GM12801 (cell line): Measurements from ENCODE around the gene DBP.

Experiments
- TF ChIP-seq, protein P1 (sequence below): IDR thresholded peaks from one replicate; pipeline ENCODE4 v1.5.1; 2011; ENCODE audit warnings: control low read depth; ENCODE audit not compliant: insufficient read length; ENCODE audit errors: extremely low read depth

Gene DBP

DNA sequence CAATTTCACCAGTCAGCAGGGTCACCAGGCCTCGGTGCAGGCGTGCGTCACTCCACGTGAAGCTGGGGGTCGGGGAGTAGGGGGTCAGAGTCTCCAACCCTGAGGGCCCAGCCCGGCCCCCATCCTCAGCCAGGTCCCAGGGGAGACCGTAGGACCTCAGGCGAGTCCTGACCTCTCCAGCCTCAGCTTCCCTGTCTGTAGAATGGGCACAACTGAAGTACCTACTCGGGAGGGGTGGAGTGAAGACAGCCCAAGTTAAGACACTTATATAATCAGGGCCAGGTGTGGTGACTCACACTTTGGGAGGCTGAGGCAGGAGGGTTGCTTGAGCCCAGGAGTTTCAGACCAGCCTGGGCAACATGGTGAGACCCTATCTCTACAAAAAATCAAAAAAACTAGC lies 33.3 kb downstream of the DBP start:
- TF ChIP-seq, protein P1, sequence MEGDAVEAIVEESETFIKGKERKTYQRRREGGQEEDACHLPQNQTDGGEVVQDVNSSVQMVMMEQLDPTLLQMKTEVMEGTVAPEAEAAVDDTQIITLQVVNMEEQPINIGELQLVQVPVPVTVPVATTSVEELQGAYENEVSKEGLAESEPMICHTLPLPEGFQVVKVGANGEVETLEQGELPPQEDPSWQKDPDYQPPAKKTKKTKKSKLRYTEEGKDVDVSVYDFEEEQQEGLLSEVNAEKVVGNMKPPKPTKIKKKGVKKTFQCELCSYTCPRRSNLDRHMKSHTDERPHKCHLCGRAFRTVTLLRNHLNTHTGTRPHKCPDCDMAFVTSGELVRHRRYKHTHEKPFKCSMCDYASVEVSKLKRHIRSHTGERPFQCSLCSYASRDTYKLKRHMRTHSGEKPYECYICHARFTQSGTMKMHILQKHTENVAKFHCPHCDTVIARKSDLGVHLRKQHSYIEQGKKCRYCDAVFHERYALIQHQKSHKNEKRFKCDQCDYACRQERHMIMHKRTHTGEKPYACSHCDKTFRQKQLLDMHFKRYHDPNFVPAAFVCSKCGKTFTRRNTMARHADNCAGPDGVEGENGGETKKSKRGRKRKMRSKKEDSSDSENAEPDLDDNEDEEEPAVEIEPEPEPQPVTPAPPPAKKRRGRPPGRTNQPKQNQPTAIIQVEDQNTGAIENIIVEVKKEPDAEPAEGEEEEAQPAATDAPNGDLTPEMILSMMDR: no peak

DNA sequence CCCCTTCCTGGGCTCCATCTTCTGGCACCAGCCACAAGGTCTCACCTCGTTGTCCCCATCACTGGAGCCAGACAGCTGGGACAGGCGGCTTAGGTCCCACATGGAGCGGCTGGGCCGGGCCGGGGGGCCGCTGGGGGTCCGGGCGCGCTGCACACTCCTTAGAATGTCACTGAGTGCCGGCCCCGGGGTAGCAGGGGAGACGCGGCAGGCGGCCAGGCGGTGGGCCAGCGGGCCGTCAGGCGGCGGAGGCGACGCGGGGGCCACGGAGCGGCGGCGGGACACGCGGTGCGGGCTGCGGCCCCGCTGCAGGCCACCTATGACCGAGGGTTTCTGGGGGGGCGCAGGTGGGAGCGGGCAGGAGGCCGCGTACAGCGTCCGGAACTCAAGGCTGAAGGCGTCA lies 33.7 kb downstream of the DBP start:
- TF ChIP-seq, protein P1: no peak

DNA sequence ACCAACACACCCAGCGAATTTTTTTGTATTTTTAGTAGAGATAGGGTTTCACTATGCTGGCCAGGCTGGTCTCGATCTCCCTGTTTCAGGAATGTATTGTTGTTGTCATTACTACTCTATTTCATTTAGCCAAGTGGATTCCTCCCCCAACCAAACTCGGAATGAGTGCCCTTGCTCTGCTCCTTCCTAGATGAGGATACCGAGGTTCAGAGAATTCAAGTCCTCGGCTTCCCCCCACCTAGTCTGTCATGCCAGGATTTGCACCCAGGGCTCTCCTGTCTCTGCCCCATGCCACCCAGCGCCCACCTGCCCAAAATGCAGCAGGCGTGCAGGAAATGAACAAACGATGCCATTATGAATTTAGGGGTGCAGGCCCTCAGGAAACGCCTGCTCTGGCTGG lies 34.2 kb downstream of the DBP start:
- TF ChIP-seq, protein P1: no peak

DNA sequence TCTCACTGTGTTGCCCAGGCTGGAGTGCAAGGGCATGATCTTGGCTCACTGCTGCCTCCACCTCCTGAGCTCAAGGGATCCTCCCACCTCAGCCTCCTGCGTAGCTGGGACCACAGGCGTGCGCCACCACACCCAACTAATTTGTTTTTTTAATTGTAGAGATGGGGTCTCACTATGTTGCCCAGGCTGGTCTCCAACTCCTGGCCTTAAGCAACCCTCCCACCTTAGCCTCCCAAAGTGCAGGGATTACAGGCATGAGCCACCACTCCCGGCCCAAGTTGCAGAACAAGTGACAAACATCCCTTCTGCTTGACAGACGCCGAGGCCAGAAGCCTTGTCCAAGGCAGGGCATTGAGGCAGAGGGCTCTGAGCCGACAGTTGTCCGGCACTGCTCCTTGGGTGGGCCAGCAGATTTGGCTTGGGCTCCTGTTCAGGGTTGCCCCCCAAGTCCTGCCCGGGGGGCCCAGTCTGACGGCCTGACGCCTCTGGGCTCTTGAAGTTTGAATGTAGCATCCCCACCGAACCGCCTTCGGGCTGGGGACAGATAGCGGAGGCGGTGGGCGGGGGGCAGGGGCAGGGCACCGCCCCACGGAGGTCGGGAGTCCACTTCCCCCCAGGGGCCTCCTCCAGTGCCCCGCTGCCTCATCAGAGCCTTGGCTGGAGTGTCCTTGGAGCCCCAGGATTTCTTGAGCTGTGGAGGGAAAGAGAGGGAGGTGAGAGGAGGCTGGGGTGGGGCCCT lies 36.3 kb downstream of the DBP start:
- TF ChIP-seq, protein P1: no peak

DNA sequence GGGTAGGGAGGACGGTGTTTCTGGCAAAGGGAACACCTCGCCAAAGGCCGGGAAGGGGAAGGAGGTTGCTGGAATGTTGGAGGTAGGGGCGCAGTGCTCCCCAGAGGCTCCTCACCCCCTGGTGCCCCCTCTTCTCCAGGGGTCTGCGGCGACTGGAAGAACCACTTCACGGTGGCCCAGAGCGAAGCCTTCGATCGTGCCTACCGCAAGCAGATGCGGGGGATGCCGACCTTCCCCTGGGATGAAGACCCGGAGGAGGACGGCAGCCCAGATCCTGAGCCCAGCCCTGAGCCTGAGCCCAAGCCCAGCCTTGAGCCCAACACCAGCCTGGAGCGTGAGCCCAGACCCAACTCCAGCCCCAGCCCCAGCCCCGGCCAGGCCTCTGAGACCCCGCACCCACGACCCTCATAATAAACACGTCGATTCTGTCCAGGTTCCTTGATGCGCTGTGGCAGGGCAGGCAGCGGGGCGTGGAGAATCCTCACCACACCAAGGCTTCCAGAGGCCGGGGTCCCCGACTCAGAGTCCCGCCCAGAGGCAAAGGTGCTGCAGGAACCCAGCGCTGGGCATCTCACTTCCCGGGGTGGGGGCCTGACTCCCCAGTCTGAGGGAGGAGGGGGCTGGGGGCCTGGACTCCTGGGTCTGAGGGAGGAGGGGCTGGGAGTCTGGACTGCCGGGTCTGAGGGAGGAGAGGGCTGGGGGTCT lies 38.0 kb downstream of the DBP start:
- TF ChIP-seq, protein P1: no peak

DNA sequence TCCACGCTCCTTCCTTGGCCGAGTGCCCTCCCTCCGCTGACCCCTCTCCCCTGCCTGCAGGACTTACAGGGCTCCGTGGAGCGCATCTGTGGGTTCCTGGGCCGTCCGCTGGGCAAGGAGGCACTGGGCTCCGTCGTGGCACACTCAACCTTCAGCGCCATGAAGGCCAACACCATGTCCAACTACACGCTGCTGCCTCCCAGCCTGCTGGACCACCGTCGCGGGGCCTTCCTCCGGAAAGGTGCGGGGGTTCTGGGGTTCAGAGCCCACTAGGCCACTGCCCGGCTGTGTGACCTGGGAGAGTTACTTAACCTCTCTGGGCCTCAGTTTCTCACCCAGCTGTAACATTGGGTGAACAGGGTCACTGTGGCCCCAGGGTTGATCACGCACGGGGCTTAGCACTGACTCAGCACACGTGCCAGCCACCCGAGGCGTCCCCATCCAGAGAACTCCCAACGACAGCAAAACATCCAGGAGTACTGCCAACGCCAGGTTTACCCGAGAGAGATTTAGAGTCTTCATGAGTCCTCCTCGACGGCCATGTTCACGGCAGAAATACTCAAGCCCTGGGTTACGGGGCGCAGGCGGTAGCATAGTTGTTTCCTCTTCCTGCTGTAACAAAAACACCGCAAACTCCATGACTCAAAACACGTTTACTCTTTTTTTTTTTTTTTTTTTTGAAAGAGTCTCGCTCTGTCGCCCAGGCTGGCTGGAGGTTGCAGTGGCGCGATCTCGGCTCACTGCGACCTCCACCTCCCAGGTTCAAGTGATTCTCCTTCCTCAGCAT lies 40.3 kb downstream of the DBP start:
- TF ChIP-seq, protein P1: no peak

DNA sequence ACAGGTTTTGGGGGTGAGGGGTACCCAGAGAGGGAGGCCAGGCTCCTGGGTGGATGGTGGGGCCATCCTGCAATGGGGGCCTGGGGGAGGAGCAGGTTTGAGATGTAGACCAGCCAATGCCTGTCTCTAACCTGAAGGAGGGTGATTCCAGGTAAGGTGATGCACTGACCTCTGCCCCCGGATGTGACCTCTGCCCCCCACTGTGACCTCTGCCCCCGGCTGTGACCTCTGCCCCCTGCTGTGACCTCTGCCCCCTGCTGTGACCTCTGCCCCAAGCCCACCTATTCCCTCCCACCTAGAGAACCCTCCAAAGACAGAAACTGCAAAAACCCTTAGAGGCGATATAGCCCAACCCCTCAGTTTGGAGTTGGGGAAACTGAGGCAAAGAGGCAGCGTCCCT lies 40.9 kb downstream of the DBP start:
- TF ChIP-seq, protein P1: no peak
